GM12891 (cell line): Measurements from ENCODE around the gene AP1B1.

Experiments
- PAX5 ChIP-seq: IDR thresholded peaks from 2 replicates; pipeline ENCODE4 v1.6.1; 2011; ENCODE audit warnings: low read length, moderate library complexity, mild to moderate bottlenecking; ENCODE audit not compliant: insufficient read depth, severe bottlenecking
- POLR2A ChIP-seq: IDR thresholded peaks from 2 replicates; pipeline ENCODE4 v1.6.1; 2011; ENCODE audit warnings: low read depth, low read length, control low read depth
- POLR2AphosphoS5 ChIP-seq: IDR thresholded peaks from 2 replicates; pipeline ENCODE4 v1.6.1; 2011; ENCODE audit warnings: low read depth, low read length, control low read depth
- SPI1 ChIP-seq: IDR thresholded peaks from 2 replicates; pipeline ENCODE4 v1.6.1; 2011; ENCODE audit warnings: low read depth, low read length, control low read depth
- TAF1 ChIP-seq: IDR thresholded peaks from 2 replicates; pipeline ENCODE4 v1.6.1; 2011; ENCODE audit warnings: low read depth, low read length, control low read depth

GRCh38 chr22:29385151-29385704 is 3.1 kb downstream of the AP1B1 start:
- TF ChIP-seq POLR2A (no peak), POLR2AphosphoS5 (no peak), TAF1 (no peak), SPI1 (no peak), PAX5 (no peak)
